ENCODE measurements around the gene OTUD6A.
"Not testable (repeated sequence)": the region's sequence is repeated elsewhere in the genome, so short reads cannot be mapped to it uniquely, and the experiment has no call there.

Gene OTUD6A

GRCh38 chrX:70079297-70079696 is 17.0 kb downstream of the OTUD6A start:
- DNase-seq, result no peak
- TF ChIP-seq POLR2A (IDR thresholded peaks at IDR 0.05; ENCODE audit: low read length) (no peak), GATA1 (IDR thresholded peaks at IDR 0.05; ENCODE audit: low read depth, low read length) (no peak)

GRCh38 chrX:70079870-70080269 is 17.6 kb downstream of the OTUD6A start:
- TF ChIP-seq GATA1 (IDR thresholded peaks at IDR 0.05; ENCODE audit: low read depth, low read length) (no peak), POLR2A (IDR thresholded peaks at IDR 0.05; ENCODE audit: low read length) (no peak)

GRCh38 chrX:70082723-70083122 is 20.5 kb downstream of the OTUD6A start:
- TF ChIP-seq POLR2A (IDR thresholded peaks at IDR 0.05; ENCODE audit: low read length) (no peak), GATA1 (IDR thresholded peaks at IDR 0.05; ENCODE audit: low read depth, low read length) (no peak)

More at GRCh38 chrX:70079870-70080269, 17.6 kb downstream of the OTUD6A start:
- DNase-seq, result no peak

GRCh38 chrX:70084592-70085240 is 22.5 kb downstream of the OTUD6A start:
- no peak for TF ChIP-seq GATA1 (IDR thresholded peaks at IDR 0.05; ENCODE audit: low read depth, low read length)
- no peak for TF ChIP-seq POLR2A (IDR thresholded peaks at IDR 0.05; ENCODE audit: low read length)
- DNase-seq, result no peak

More at GRCh38 chrX:70082723-70083122, 20.5 kb downstream of the OTUD6A start:
- DNase-seq, result no peak

GRCh38 chrX:70087857-70088630 is 25.8 kb downstream of the OTUD6A start:
- DNase-seq, result peak; percentile 48 to 54
- TF ChIP-seq GATA1 (IDR thresholded peaks at IDR 0.05; ENCODE audit: low read depth, low read length), result no peak
- TF ChIP-seq POLR2A (IDR thresholded peaks at IDR 0.05; ENCODE audit: low read length), result no peak

GRCh38 chrX:70088751-70089150 is 26.5 kb downstream of the OTUD6A start:
- TF ChIP-seq POLR2A (IDR thresholded peaks at IDR 0.05; ENCODE audit: low read length) (no peak), GATA1 (IDR thresholded peaks at IDR 0.05; ENCODE audit: low read depth, low read length) (no peak)
- no peak for DNase-seq

GRCh38 chrX:70089604-70090297 is 27.5 kb downstream of the OTUD6A start:
- no peak for TF ChIP-seq GATA1 (IDR thresholded peaks at IDR 0.05; ENCODE audit: low read depth, low read length)
- no peak for TF ChIP-seq POLR2A (IDR thresholded peaks at IDR 0.05; ENCODE audit: low read length)
- DNase-seq, result no peak

GRCh38 chrX:70092247-70092646 is 30.0 kb downstream of the OTUD6A start:
- no peak for TF ChIP-seq POLR2A (IDR thresholded peaks at IDR 0.05; ENCODE audit: low read length)
- no peak for TF ChIP-seq GATA1 (IDR thresholded peaks at IDR 0.05; ENCODE audit: low read depth, low read length)
- no peak for DNase-seq

GRCh38 chrX:70096052-70096451 is 33.8 kb downstream of the OTUD6A start:
- no peak for DNase-seq
- TF ChIP-seq GATA1 (IDR thresholded peaks at IDR 0.05; ENCODE audit: low read depth, low read length), result no peak
- TF ChIP-seq POLR2A (IDR thresholded peaks at IDR 0.05; ENCODE audit: low read length), result no peak

- TF ChIP-seq POLR2A (IDR thresholded peaks at IDR 0.05; ENCODE audit: low read length) (no peak), GATA1 (IDR thresholded peaks at IDR 0.05; ENCODE audit: low read depth, low read length) (no peak)
- no peak for DNase-seq
Observed at GRCh38 chrX:70105229-70105628, 43.0 kb downstream of the OTUD6A start.

- not testable (repeated sequence) for DNase-seq
Observed at GRCh38 chrX:70111436-70112026, 49.3 kb downstream of the OTUD6A start.

All from erythroblast (primary cell).